ENCODE measurements around the gene WWP2. TPM values are rescaled to one million over a fixed set of nuclear protein-coding genes. Genes with fewer than 3 reads are reported as not detected.

WWP2 gene
- total and polyA plus RNA-seq, 2 experiments from 2014 or later = 18.5 to 19.0 TPM

GRCh38 chr16:69883744-69884143 is 121.6 kb downstream of the WWP2 start:
- 92 to 96% methylated on average over 5 of the region's 5 CpGs for WGBS, 2 experiments (ENCODE audit: low coverage in 1 of 2, low lambda C conversion rate in 2 of 2, missing lambda C conversion rate in 2 of 2)

GRCh38 chr16:69885722-69886121 is 123.6 kb downstream of the WWP2 start:
- Histone ChIP-seq H3K9me2 (ENCODE audit: insufficient read depth) (no peaks in the 10 kb centered on the region), H3K4me3 (no peak overlapping the region), H3K9me3 (ENCODE audit: low read depth) (no peaks in the 10 kb centered on the region), H3K4me1 (ENCODE audit: insufficient read depth) (peaks cover 15% of the 10 kb centered on the region), H2AFZ (no peak overlapping the region), H3K27me3 (replicated peaks; ENCODE audit: insufficient read depth) (no peaks in the 10 kb centered on the region), H3K27ac (no peak overlapping the region), H3K36me3 (ENCODE audit: low read depth) (no peaks in the 10 kb centered on the region), H3K9ac (no peak overlapping the region), H3K79me2 (ENCODE audit: insufficient read depth) (no peaks in the 10 kb centered on the region), H3K4me2 (ENCODE audit: unreplicated experiment) (no peak overlapping the region), H3F3A (ENCODE audit: insufficient read depth) (peaks cover 21% of the 10 kb centered on the region), H4K20me1 (ENCODE audit: insufficient read depth) (no peaks in the 10 kb centered on the region)
- TF ChIP-seq EZH2 (IDR thresholded peaks at IDR 0.05; ENCODE audit: insufficient read depth, poor library complexity, severe bottlenecking) (no peak), EZH2phosphoT487 (IDR thresholded peaks at IDR 0.05; ENCODE audit: insufficient read depth, low read depth) (no peak)
- 97 to 100% methylated on average over 3 of the region's 3 CpGs for WGBS, 2 experiments (ENCODE audit: low coverage in 1 of 2, low lambda C conversion rate in 2 of 2, missing lambda C conversion rate in 2 of 2)
- no peak for DNase-seq
- in situ Hi-C loops (cut with MboI) = no loop called here

More at GRCh38 chr16:69883744-69884143, 121.6 kb downstream of the WWP2 start:
- Histone ChIP-seq H3K4me3 (no peak overlapping the region), H3K4me1 (ENCODE audit: insufficient read depth) (peaks cover 12% of the 10 kb centered on the region; the same call in 1 of the 2 replicates), H3K36me3 (ENCODE audit: low read depth) (no peaks in the 10 kb centered on the region), H3K9me2 (ENCODE audit: insufficient read depth) (no peaks in the 10 kb centered on the region), H2AFZ (no peak overlapping the region), H3K9ac (no peak overlapping the region), H3K79me2 (ENCODE audit: insufficient read depth) (no peaks in the 10 kb centered on the region), H3K9me3 (ENCODE audit: low read depth) (no peaks in the 10 kb centered on the region), H3K27me3 (replicated peaks; ENCODE audit: insufficient read depth) (no peaks in the 10 kb centered on the region), H3F3A (ENCODE audit: insufficient read depth) (peaks cover 13% of the 10 kb centered on the region), H4K20me1 (ENCODE audit: insufficient read depth) (no peaks in the 10 kb centered on the region), H3K27ac (no peak overlapping the region), H3K4me2 (ENCODE audit: unreplicated experiment) (no peak overlapping the region)
- no peak for DNase-seq
- no peak for TF ChIP-seq EZH2phosphoT487 (IDR thresholded peaks at IDR 0.05; ENCODE audit: insufficient read depth, low read depth)
- TF ChIP-seq EZH2 (IDR thresholded peaks at IDR 0.05; ENCODE audit: insufficient read depth, poor library complexity, severe bottlenecking) = no peak
- in situ Hi-C loops (cut with MboI) = no loop called here

- Histone ChIP-seq H3K4me1 (ENCODE audit: insufficient read depth) (peaks cover 10% of the 10 kb centered on the region), H3K9ac (no peak overlapping the region), H3K79me2 (ENCODE audit: insufficient read depth) (no peaks in the 10 kb centered on the region), H4K20me1 (ENCODE audit: insufficient read depth) (no peaks in the 10 kb centered on the region), H3K27ac (no peak overlapping the region), H3K4me3 (no peak overlapping the region), H3K4me2 (ENCODE audit: unreplicated experiment) (no peak overlapping the region), H3K27me3 (replicated peaks; ENCODE audit: insufficient read depth) (no peaks in the 10 kb centered on the region), H3K36me3 (ENCODE audit: low read depth) (no peaks in the 10 kb centered on the region), H3K9me3 (ENCODE audit: low read depth) (no peaks in the 10 kb centered on the region), H2AFZ (no peak overlapping the region), H3F3A (ENCODE audit: insufficient read depth) (peaks cover 21% of the 10 kb centered on the region; the same call in 1 of the 2 replicates), H3K9me2 (ENCODE audit: insufficient read depth) (no peaks in the 10 kb centered on the region)
- TF ChIP-seq EZH2 (IDR thresholded peaks at IDR 0.05; ENCODE audit: insufficient read depth, poor library complexity, severe bottlenecking) = no peak
- no peak for TF ChIP-seq EZH2phosphoT487 (IDR thresholded peaks at IDR 0.05; ENCODE audit: insufficient read depth, low read depth)
- in situ Hi-C loops (cut with MboI) = no loop called here
- no peak for DNase-seq
- 97 to 99% methylated on average over 5 of the region's 5 CpGs for whole genome bisulfite sequencing, 2 experiments (ENCODE audit: low coverage in 1 of 2, low lambda C conversion rate in 2 of 2, missing lambda C conversion rate in 2 of 2)
Measured at GRCh38 chr16:69886726-69887125, 124.6 kb downstream of the WWP2 start.

DNA sequence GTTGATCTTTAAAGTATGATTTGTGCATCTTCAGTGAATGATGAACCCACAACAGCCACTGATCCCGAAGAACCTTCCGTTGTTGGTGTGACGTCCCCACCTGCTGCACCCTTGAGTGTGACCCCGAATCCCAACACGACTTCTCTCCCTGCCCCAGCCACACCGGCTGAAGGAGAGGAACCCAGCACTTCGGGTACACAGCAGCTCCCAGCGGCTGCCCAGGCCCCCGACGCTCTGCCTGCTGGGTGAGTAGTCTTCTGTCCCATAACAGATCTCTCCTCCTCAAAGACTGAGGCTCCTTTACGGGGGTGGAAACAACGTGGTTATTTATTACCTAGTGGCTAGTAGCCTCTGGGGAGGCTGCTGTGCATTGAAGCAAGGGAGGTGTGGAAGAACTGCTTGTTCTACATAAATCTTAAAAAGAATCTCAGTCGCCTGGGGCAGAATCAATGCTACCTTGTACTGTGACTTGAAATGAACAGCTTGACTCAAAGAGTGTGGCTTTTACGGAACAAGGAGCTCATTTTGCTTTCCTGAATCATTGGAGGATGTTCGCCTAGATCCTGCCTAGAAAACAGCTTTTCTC is 126.0 kb downstream of the WWP2 start:
- H3K9ac ChIP-seq = no peak overlapping the region
- no peaks in the 10 kb centered on the region for H3K27me3 ChIP-seq (replicated peaks; ENCODE audit: insufficient read depth)
- TF ChIP-seq EZH2 (IDR thresholded peaks at IDR 0.05; ENCODE audit: insufficient read depth, poor library complexity, severe bottlenecking) (no peak), EZH2phosphoT487 (IDR thresholded peaks at IDR 0.05; ENCODE audit: insufficient read depth, low read depth) (no peak)
- no peaks in the 10 kb centered on the region for H3K9me2 ChIP-seq (ENCODE audit: insufficient read depth)
- H2AFZ ChIP-seq = no peak overlapping the region
- peaks cover 21% of the 10 kb centered on the region; the same call in 1 of the 2 replicates for H3F3A ChIP-seq (ENCODE audit: insufficient read depth)
- no peaks in the 10 kb centered on the region for H4K20me1 ChIP-seq (ENCODE audit: insufficient read depth)
- H3K79me2 ChIP-seq (ENCODE audit: insufficient read depth) = no peaks in the 10 kb centered on the region
- H3K9me3 ChIP-seq (ENCODE audit: low read depth) = no peaks in the 10 kb centered on the region
- no peak overlapping the region for H3K27ac ChIP-seq
- no peak overlapping the region for H3K4me3 ChIP-seq
- in situ Hi-C loops (cut with MboI) = no loop called here
- H3K36me3 ChIP-seq (ENCODE audit: low read depth) = no peaks in the 10 kb centered on the region
- H3K4me2 ChIP-seq (ENCODE audit: unreplicated experiment) = no peak overlapping the region
- peaks cover 10% of the 10 kb centered on the region for H3K4me1 ChIP-seq (ENCODE audit: insufficient read depth)
- WGBS, 2 experiments (ENCODE audit: low coverage in 1 of 2, low lambda C conversion rate in 2 of 2, missing lambda C conversion rate in 2 of 2) = 92 to 94% methylated on average over 15 of the region's 15 CpGs
- DNase-seq = no peak
